HS-5 (cell line): ENCODE results near the gene CPXM1.
"Not testable (repeated sequence)": the region's sequence is repeated elsewhere in the genome, so short reads cannot be mapped to it uniquely, and the experiment has no call there.

Source experiments
- DNase-seq: peaks from one replicate; pipeline ENCODE4 v3.0.0-alpha.2; 2012; ENCODE audit warnings: low read depth

CPXM1 gene

GRCh38 chr20:2799688-2800520 lies 523 bp downstream of the CPXM1 start:
- no peak for DNase-seq

GRCh38 chr20:2799271-2799670 lies 1.2 kb downstream of the CPXM1 start:
- no peak for DNase-seq

GRCh38 chr20:2798814-2799213 lies 1.6 kb downstream of the CPXM1 start:
- DNase-seq: no peak

- no peak for DNase-seq
Observed at GRCh38 chr20:2798095-2798805, 2.2 kb downstream of the CPXM1 start.

GRCh38 chr20:2797136-2797983 lies 3.1 kb downstream of the CPXM1 start:
- DNase-seq: no peak

GRCh38 chr20:2796011-2796660 lies 4.3 kb downstream of the CPXM1 start:
- no peak for DNase-seq

GRCh38 chr20:2795451-2795850 lies 5.0 kb downstream of the CPXM1 start:
- no peak for DNase-seq

- DNase-seq: no peak
Observed at GRCh38 chr20:2794866-2795447, 5.5 kb downstream of the CPXM1 start.

- DNase-seq: no peak
Observed at GRCh38 chr20:2794202-2794748, 6.2 kb downstream of the CPXM1 start.

- DNase-seq: no peak
Observed at GRCh38 chr20:2793471-2793870, 7.0 kb downstream of the CPXM1 start.

- DNase-seq: no peak
Observed at GRCh38 chr20:2783908-2784566, 16.4 kb downstream of the CPXM1 start.

- DNase-seq: no peak
Observed at GRCh38 chr20:2780948-2781347, 19.5 kb downstream of the CPXM1 start.

GRCh38 chr20:2778602-2779321 lies 21.7 kb downstream of the CPXM1 start:
- DNase-seq: no peak

- no peak for DNase-seq
Observed at GRCh38 chr20:2775139-2775538, 25.3 kb downstream of the CPXM1 start.

- DNase-seq: no peak
Observed at GRCh38 chr20:2773812-2774211, 26.6 kb downstream of the CPXM1 start.

GRCh38 chr20:2771631-2772080 lies 28.8 kb downstream of the CPXM1 start:
- no peak for DNase-seq

- DNase-seq: not testable (repeated sequence)
Observed at GRCh38 chr20:2770091-2770490, 30.3 kb downstream of the CPXM1 start.

GRCh38 chr20:2768632-2769015 lies 31.8 kb downstream of the CPXM1 start:
- no peak for DNase-seq

- no peak for DNase-seq
Observed at GRCh38 chr20:2767768-2768631, 32.4 kb downstream of the CPXM1 start.
